Retina (tissue), 1 donor: ENCODE results near the gene MYOZ2.

Source experiments
- DNase-seq: peaks from one replicate; pipeline ENCODE4 v3.0.0-alpha.2; 2016

Gene MYOZ2

DNA sequence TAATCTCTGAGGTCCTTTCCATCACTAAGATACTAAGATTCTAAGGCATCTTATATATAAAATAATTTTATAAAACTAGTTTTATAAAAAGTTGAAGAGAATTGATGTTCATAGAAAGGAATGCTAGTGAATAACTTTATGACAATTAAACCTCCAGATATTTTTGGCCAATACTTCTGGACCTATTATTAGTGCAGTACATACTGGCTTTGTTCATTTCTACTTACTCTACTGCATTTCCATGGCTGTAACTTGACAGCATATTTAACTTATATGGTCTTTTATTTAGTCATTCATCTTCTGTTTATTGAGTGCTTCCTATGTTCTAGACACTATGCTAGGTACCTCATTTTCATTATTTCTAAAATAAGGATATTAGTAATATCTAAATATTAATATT is 70.1 kb downstream of the MYOZ2 start:
- DNase-seq: no peak

DNA sequence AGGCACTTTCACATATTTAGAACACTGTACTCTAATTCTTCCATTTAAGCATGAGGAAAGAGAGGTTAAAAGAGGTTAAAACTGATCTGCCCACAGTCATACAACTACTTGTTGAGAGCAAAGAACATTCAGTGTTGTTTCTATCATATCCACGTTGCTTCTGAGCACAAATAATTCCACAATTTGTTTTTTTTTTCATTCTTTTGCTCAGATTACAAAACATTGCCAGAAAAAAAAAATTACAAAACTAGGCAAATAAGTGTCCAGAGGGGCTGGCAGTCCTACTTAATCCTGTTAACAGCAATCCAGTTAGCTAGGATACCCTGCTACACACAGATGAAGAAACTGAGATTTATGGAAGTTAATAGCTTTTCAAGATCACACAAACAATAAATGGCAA is 70.5 kb downstream of the MYOZ2 start:
- DNase-seq: no peak

DNA sequence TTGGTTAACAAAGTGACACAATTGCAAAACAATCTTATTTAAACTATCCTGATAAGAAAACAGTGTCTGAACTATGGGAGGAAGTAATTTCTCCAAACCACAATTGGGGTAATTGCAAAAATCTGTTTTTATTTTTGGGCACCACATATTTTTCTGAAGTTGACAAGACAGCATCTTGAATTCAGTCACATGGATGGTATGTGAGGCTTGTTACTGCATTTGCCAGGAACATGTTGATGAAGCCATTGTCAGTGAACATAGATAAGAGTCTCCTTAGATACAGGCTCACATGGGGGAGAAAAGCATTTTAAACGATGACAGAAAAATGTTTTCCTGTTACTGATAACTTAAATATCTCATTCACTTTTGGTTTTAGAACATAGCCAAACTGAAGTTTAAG is 71.4 kb downstream of the MYOZ2 start:
- DNase-seq: no peak

DNA sequence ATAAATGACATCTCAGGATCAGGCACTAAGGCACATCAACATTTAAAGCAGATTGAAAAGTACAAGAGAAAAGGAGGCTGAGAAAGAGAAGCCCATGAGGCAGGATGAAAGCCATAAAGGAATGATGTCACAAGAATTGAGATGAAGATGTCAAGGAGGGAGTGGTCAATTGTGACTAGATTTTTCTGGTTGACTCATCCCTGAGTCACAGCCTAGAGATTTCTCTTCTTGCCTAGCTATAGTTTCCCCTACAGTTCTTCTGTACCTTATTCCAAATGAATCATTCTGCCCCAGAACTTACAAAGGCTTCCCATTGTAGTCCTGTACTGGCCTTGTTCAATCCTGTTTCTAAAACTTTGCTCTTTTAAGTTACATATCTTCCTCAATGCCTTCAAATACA is 73.4 kb downstream of the MYOZ2 start:
- no peak for DNase-seq

DNA sequence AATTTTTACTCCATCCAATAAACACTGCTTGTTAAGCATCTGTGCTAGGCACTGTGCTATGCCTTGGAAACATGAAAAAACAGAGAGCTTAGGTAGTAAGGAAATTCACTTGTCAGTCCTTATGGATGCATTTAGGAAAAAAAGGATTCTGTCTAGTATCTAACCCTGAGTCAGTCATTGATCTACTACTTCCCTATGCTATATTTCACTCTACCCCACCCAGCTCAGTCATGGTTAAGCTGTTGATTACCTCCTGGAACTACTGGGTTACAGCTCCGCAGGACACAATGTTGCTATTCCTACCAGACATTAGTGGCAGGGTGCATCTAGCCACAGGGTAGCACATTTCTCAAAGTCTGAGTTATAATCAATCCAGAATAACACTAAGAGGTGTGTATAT is 74.0 kb downstream of the MYOZ2 start:
- no peak for DNase-seq

DNA sequence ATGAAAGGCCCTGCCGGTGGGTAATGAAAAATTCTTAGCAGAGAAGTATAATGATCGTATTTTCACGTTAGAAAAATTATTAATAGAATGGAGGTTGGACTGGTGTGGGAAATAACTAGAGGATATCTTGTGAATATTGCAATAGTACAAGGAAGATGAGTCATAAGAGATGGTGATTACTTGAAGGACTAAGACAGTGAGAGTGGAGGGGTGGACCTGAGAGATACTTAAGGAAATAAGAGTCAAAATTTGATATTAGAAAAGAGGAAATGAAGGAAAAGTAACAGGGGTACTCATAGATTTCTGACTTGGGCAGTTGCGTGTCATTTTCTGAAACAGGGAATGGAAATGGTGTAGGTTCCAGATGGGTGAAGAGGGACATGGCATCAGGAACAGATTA is 75.1 kb downstream of the MYOZ2 start:
- no peak for DNase-seq

DNA sequence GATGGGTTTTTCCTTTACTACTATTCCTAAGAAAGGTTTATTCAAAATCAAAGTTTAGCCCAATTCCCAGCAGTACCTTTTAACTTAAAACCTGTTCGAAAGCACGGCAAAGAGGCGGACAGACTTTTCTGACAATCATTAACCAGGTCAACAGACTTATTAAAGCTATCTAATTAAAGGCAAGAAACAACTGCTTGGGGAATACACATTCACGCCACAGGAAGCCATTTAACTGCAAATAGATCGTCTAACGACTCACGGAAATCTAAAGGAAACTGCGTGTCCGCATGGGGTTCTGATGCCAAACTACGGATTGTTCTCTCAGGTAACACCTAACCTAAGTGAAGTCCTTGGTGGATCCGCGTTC is 76.2 kb downstream of the MYOZ2 start:
- no peak for DNase-seq

DNA sequence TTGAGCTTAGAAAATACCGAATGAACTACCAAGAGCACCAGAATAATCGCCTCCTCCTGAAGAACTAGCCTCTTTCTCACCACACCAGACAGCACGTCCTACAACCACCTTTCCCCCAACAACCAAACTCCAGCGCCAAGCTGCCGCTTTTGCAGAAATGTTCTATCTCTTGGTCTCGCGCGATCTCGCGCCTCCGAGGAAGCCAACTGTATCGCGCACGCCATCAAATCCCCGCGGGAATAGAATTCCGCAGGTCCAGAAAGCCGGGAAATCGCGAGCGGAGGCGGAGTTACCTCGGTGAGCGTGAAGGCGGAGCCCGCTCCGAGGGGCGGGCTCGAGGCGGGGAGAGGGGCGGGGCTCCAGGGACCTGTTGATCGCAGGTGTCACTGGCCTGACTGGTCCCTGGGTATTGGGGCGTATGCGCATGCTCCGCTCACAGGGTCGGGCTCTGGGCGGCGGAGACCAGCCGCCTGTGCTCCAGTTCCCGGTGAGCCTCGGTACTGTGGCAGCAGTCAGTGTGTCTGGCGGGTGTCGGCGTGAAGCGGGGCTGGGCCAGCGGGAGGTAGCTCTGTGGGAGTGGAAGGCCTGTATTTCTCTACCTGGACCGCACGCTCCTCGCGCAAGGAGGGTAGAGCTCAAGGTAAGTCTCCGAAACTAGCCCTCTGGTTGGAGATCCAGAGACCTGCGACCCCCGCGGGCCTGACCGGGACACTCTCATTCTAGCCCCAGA is 76.8 kb downstream of the MYOZ2 start, which contains the start of gene USP53:
TSS of gene USP53 (plus strand) at position 480 of the 730 bp plus-strand sequence. CDS start 27,047 bp downstream, outside the sequence.
- peak; percentile 97 for DNase-seq

DNA sequence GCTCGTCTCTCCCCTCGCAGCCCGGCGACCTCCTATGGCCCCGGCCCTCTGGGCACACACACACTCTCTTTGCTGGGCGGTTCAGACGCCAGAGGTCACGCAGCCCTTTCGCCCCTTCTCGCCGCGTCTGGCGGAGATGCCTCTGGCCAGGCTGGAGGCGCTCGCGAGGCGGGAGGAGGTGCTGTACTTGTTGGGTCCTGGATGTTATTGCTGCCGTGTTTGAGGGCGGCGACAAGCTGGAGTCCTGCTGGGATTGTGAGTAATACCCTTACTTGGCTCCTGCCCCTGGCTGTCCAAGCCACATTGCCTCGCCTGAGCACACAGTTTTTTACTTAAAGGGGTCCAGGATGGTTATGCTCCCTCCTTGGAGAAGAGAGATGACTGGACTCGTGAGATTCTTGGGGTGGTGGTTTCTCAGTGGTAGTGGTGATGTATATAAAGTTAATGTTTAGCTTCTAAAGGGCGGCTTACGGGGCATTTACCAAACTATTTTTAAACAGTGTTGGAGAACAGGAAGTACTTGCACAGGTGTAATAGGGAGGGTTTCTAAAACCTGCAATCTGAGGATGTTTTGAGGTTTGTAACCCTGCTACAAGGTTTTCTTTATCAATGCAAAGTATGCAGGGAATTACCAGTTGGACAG is 77.5 kb downstream of the MYOZ2 start:
- DNase-seq: no peak

DNA sequence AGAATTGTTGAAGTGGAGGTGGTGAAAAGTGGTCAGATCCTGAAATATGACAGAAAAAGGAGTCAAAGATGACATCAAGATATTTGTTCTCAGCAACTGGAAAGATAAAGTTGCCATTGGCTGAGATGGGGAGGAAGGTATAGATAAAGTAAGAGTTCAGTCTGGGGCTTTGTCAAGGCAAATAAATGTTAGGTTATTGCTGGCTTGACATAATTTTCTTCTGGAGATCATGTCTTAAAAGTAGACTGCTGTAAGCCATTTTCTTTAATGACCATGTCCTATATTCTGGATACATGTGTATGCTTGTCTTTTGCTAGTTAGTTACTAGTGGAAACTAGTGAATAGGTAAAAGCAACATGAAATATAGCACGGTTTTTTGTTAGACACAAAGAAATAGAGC is 82.5 kb downstream of the MYOZ2 start:
- DNase-seq: no peak

DNA sequence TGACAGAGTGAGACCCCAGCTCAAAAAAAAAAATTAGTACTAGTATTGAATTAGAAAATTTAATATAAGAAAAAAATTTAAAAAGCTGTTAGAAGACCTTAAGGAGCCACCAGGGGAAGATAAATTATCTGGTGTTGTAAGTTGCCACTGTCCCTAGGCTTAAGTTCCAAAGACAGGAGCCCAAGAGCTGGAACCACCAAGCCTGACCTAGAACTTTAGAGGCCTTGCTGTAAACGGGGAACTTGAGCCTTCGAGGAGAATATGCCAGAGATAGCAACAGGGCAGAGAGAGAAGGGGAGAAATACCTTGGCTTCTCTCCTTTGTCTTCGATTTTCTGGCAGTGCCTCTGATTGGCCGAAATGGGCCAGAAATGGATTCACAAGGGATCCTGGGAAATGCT is 85.8 kb downstream of the MYOZ2 start:
- DNase-seq: no peak

DNA sequence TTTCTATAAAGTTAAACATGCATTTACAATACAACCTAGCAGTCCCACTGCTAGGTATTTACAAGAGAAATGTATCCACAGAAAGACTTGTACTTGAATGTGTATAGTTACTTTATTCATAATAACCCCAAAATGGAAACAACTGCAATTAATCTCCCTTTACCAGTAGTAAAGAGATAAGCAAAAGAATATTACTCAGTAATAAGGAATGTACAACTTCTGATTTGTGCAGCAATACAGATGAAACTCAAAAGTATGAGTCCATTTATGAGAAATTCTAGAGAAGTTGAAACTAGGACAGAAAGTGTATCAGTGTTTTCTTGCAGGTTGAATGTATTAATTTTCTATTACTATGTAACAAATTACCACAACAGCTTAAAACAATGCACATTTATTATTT is 92.1 kb downstream of the MYOZ2 start:
- no peak for DNase-seq

DNA sequence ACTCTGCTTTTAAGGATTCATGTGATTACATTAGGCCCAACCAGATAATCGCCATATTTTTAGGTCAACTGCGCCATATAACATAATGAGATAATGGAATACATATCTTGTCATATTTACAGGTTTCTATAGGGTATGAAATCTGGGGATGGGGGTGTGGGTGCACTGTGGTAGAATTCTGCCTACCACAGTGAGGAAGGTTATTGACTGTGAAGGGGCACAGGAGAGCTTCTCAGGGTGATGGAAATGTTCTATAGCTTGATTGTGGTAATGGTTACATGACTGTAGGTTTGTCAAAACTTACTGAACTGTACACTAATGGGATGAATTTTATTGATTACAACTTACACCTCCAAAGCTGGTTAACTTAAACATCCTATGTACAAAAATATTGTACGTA is 92.8 kb downstream of the MYOZ2 start:
- no peak for DNase-seq

DNA sequence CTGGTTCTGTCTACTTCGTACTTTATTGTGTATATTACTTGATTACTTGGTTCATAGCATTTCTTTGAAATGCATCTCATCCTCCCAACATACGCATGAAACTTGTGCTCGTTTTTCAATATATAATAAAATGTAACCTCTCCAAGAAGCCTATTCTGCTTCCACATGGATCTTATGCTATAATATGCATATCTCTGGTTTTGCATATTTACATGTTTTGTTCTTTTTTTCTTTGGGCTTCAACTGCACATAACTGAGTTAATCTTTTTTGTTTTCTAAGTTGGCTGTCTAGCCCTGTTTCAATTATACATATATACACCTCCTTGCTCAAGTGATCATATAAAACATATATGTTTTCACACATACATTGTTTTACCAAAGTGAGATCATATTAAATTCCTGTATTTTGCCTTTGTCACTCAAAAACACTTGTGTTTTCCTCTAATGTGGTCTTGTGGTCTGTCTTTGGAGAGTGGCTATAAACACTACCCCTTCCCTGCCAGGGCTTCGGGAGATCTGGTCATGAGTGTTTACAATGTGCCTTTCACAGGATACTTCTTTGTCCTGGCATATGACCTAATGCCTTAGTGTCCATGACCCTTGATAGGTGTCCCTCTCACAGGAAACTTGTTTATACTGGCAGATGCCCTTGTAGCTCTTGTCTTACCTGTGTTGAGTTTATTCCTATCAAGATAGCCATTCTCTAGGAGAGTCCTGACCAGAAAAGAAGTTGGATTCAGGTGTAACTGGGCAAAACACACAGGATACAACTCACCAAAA is 94.5 kb downstream of the MYOZ2 start:
- DNase-seq: no peak

DNA sequence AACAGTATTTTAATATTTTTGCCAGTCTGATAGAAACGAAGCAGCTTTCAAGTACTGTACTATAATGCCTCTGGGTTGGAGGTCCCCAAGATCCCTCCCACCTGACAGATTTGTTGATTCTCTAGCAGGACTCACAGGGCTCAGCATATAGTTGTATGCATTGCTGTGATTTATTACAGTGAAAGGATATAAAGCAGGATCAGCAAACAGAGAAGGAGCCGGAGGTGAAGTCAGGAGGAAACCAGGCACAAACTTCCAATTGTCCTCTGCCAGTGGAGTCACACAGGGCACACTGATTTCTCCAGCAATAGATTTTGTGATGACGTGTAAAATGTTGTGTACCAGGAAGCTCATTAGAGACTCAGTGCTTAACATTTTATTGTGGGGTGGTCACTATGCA is 95.9 kb downstream of the MYOZ2 start:
- no peak for DNase-seq

DNA sequence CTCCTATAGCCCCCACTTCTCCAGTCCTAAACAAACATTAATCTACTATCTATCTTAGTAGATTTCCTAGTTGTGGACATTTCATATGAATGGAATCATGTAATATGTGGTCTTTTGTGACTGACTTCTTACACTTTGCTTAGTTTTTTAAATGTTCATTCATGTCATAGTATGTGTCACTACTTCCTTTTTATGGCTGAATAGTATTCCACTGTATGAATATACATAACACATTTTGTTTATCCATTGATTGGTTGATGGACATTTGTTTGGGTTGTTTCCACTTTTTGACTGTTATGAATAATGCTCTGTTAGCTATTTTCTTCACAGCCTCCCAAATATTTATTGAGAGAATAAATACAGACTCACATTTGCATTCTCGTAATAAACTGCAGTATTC is 96.7 kb downstream of the MYOZ2 start:
- DNase-seq: no peak

DNA sequence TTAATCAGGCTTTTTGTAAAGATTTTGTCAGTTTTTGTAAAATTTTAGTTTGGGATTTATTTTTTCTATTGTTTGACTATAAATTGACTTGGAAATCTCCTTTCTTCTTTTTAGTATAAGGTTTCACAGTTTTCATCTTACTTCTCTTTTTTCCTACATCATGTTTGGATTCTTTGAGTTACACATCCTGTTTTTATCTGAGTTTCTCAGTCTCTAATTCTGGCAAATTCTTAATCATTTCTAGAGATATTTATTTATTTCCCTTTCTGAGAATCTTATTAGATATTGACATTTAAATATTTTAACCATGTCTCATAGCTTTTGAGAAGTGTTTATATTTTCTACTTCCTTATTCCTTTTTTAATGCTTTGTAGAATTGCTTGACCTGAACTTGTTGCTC is 97.6 kb downstream of the MYOZ2 start:
- DNase-seq: no peak

DNA sequence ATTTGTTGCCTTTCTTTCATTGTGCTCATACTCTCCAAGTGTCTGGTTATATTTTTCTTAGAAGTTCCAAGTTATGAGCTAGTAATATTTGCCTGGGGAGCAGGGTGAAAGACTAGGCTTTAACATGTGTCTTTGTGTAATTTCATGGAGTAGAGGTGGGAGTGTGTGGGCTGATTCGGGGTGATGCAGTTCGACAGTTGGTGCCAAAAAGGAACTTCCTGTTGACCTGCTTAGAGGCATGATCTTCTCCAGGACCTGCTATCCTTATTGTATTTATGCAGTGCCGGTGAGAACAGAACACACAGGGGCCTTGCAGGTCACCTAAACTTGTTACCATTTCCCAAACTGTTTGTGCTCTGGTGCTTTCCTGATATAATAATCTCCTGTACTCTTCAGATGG is 98.1 kb downstream of the MYOZ2 start:
- DNase-seq: no peak

DNA sequence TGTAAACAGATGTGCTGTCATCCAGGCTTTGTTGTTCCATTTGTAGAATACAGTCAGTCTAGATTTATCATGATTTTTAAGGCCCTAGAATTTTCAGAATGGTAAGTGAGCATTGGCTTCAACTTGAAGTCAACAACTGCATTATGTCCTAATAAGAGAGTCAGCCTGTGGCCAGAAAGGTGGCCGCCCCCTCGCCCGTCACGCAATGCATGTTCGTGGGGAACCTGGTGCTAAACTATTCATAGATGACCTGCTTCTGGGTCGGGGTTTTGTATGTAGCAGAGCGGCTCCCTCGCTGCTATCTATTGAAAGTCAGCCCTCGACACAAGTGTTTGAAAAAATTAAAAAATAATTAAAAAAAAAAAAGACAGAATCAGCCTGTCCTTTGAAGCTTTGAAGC is 101.6 kb downstream of the MYOZ2 start:
- DNase-seq: no peak
